ENCODE measurements around the gene SUSD3.

- no peak for TF ChIP-seq POLR2A (IDR thresholded peaks at IDR 0.05; ENCODE audit: low read depth)
- TF ChIP-seq CTCF (IDR thresholded peaks at IDR 0.05) = no peak
These were observed 35.6 kb downstream of the SUSD3 start for GRCh38 chr9:93093877-93094657.
